Muscle of leg (tissue), 11 donors: ENCODE results near the gene TMEM18. TPM values are rescaled to one million over a fixed set of nuclear protein-coding genes. Genes with fewer than 3 reads are reported as not detected.
"Not testable (repeated sequence)": the region's sequence is repeated elsewhere in the genome, so short reads cannot be mapped to it uniquely, and the experiment has no call there.

ENCODE experiments used
- DNase-seq: peaks from one replicate; pipeline ENCODE4 v3.0.0; 2013
- H3K27ac ChIP-seq: one replicate; pipeline ENCODE4 v1.5.1; 2013; ENCODE audit warnings: mild to moderate bottlenecking, low read length, control low read depth
- H3K27me3 ChIP-seq: one replicate; pipeline ENCODE4 v1.6.1; 2013; ENCODE audit warnings: low read length; ENCODE audit not compliant: control insufficient read depth, insufficient read depth
- H3K36me3 ChIP-seq: one replicate; pipeline ENCODE4 v1.6.1; 2013; ENCODE audit warnings: low read length; ENCODE audit not compliant: control insufficient read depth, insufficient read depth
- H3K4me1 ChIP-seq: one replicate; pipeline ENCODE4 v1.6.1; 2013; ENCODE audit warnings: low read length; ENCODE audit not compliant: control insufficient read depth, insufficient read depth
- H3K4me3 ChIP-seq: one replicate; pipeline ENCODE4 v1.5.1; 2013; ENCODE audit warnings: low read length, control low read depth
- H3K9me3 ChIP-seq: replicated peaks from 2 replicates; pipeline ENCODE4 v1.6.1; 2013; ENCODE audit warnings: low read depth, low read length; ENCODE audit not compliant: control insufficient read depth
- WGBS: methylation state at CpG from one replicate; pipeline ENCODE4 v1.1.5; 2013; ENCODE audit warnings: missing lambda C conversion rate; ENCODE audit not compliant: insufficient coverage; 5-methylcytosine and 5-hydroxymethylcytosine counted together
- polyA plus RNA-seq, 8 donors: library from polyadenylated mRNA; unstranded; fragments of 120-200 nt; gene quantifications; one replicate each; pipeline versions ENCODE4 v1.2.1 to v1.2.3, GENCODE V29; 2013; ENCODE audit warnings: inconsistent platforms in 1 of 8, low replicate concordance in 1 of 8; ENCODE audit not compliant: insufficient read length in 8 of 8, insufficient read depth in 1 of 8
- total RNA-seq: library from RNA; stranded (reverse); fragments of 120-200 nt; gene quantifications from one replicate; pipeline ENCODE4 v1.2.4, GENCODE V29; 2013

The TMEM18 gene
- total and polyA plus RNA-seq, 9 donors = 42.7 to 53.4 (median 46.4) TPM

DNA sequence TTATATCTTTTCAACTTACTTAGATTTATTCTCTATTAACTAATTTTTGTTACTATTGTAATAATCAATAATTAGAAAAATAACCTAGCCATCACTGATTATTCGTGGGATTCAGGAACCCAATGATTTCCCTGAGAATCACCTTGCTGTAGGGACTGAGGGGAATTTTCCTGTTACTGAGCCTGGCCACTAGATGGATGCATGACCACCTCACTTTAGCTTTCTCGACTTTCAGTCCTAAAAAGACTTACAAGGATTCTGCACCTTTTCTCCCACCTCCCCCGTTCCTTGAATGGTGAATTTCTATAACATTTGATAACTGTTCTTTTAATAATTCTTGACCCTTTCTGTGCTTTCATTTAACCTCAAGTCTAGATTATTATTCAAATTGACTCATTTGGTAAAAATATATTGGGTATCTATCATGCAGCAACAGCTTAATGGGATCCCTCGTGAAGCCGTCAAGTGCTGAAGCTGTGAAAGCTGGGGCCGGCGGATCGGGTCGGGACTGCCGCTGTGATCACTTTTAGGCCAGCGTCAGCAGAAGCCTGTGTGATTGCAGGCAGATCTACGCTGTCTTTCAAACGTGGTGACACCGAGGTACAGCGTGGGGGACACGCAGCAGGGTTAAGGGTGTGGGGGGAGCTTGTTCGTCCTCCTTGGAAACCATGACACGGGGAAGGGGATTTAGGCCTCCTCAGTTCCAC lies 38.8 kb upstream of the TMEM18 start:
- no peaks in the 10 kb centered on the region for H3K9me3 ChIP-seq
- DNase-seq = peak; percentile 29
- no peak overlapping the region for H3K27ac ChIP-seq
- peaks cover 2% of the 10 kb centered on the region for H3K27me3 ChIP-seq
- H3K4me3 ChIP-seq = no peak overlapping the region
- WGBS = 41% methylated on average over 9 of the region's 18 CpGs
- no peaks in the 10 kb centered on the region for H3K4me1 ChIP-seq
- H3K36me3 ChIP-seq = no peaks in the 10 kb centered on the region

DNA sequence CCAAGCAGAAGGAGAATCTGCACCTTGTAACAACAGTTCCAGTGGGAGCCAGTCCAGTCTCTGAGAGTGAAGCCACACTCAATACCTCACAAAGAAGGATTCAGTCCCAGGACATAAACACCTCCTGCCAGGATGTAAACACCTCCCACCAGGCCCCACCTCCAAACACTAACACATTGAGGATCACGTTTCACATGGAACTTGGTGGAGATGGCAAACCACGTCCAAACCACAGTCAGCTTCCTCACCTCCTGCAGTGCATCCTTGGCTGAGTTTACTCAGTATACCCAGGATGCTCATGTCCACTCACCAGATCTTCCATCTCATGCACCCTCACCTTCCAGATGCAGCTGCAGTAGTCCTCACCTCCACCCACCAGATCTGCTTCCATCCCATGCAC lies 37.8 kb upstream of the TMEM18 start:
- 27% methylated on average over 2 of the region's 2 CpGs for WGBS
- Histone ChIP-seq H3K27me3 (peaks cover 2% of the 10 kb centered on the region), H3K4me3 (no peak overlapping the region), H3K27ac (no peak overlapping the region), H3K9me3 (no peaks in the 10 kb centered on the region), H3K4me1 (no peaks in the 10 kb centered on the region), H3K36me3 (no peaks in the 10 kb centered on the region)
- DNase-seq = no peak

DNA sequence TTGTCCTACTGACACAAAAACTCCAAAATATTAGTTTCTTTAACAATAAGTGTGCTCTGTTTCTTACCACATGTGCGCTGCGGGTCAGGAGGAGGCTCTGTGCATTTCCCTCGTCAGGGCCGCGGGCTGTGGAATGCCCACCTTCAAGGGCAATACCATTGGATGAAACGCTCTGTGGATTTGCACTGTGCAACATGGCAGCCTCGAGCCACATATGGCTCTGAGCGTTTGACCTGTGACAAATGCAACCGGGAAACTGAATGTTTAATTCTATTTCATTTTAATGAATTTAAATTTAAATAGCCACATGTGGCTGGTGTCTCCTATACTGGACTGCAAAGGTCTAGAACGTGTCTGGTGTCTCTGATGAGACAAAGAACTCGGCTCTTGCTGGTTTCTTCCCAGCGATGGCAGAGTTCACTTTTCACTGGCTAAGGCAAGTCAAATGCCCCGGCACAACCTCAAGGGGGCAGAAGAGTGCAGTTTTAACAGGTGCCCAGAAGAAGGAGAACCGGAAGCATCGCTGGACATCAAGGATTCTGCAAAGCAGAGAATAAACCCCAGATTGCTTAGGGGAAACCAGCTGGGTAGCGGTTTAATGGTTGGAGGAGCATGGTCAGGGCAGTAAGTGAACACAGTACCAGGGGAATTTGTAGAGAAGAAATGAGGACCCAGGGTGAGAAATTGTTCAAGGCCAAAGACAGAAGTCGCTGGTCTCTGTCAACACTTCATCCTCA lies 37.0 kb upstream of the TMEM18 start:
- Histone ChIP-seq H3K4me1 (no peaks in the 10 kb centered on the region), H3K27me3 (peaks cover 2% of the 10 kb centered on the region), H3K36me3 (no peaks in the 10 kb centered on the region), H3K9me3 (no peaks in the 10 kb centered on the region), H3K4me3 (no peak overlapping the region), H3K27ac (no peak overlapping the region)
- WGBS = 55% methylated on average over 14 of the region's 17 CpGs
- DNase-seq = peak; percentile 43

DNA sequence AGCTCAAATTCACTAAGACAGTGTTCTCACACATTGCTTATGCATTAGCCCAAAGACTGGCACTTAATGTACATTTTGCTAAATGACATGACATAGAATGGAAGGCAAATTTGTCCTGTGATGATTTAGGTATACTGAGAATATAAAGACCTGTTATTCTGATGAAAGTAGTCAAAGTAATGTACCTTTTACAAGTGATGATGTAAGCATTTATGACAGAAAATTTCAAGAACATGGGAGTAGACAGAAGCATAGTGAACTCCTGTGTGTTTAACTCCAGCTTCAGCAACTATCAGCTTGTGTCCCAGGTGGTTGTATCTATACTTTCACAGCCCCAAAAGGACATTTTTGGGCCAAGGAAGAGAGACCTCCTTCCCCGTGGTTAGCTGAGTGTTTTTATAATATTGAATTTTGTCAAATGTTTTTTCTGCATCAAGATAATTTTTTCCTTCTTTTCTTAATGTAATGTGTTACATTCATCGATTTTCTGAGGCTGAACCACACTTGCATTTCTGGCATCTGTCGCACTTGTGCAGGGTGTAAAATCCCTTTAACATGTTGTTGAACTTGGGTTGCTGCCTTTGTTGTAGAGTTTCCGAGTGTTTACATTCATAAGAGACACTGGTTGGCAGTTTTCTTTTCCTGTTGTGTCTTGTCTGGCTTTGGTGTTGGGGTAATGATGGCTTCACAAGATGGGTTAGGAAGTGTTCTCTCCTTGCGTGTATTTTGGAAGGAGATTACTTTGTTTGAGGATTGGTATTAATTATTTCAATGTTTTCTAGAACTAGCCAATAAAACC lies 33.9 kb upstream of the TMEM18 start:
- no CpG with 5 or more reads among the region's 5 CpGs for WGBS
- Histone ChIP-seq H3K27me3 (peaks cover 2% of the 10 kb centered on the region), H3K27ac (no peak overlapping the region), H3K4me3 (no peak overlapping the region), H3K36me3 (no peaks in the 10 kb centered on the region), H3K4me1 (no peaks in the 10 kb centered on the region), H3K9me3 (no peaks in the 10 kb centered on the region)
- peak; percentile 23 for DNase-seq

DNA sequence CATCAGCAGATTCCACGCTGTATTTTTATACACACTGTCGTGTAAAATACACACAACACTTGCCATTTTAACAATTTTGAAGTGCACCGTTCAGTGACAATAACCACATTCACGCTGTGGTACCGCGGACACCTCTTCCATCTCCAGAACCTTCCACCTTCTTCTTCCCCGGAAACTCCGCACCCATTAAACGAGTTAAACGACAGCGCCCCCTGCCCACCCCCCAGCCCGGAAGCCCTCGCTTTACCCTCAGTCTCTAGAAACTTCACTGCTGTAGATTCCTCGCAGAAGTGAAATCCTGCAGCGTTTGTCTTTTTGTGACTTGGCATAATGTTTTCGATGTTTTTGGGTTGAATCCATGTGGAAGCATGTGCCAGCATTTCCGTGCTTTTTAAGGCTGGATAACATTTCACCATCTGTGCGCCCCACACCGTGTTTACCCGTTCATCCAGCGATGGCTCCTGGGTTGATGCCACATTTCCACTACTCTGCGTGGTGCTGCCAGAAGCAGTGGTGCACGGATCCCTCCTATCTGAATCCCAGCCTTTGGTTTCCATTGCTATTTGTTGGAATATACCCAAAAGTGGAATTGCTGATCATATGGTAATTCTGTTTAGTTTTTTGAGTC lies 32.0 kb upstream of the TMEM18 start:
- Histone ChIP-seq H3K9me3 (no peaks in the 10 kb centered on the region), H3K36me3 (no peaks in the 10 kb centered on the region), H3K4me3 (no peak overlapping the region), H3K4me1 (no peaks in the 10 kb centered on the region), H3K27me3 (no peaks in the 10 kb centered on the region), H3K27ac (no peak overlapping the region)
- peak; percentile 88 for DNase-seq
- WGBS = 52% methylated on average over 17 of the region's 23 CpGs

DNA sequence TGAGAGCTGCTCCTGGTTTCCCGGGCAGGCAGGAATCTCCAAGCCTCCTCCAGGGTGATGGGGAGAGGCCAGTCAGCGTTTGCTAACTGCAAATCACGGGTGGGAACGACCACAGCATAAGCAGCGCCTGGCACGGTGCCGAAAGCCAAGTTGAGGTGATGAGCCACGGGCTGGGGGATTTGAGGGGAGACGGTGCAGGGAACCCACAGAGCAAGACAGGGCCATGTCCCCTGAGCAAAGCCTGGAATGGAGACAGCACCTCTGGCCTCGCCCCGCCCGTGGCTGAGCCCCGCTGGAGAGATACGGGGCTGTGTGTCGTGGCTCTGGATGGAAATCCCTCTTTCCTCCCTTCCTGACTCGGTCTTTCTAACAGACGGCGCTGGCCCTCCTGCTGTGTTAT lies 31.5 kb upstream of the TMEM18 start:
- WGBS = 66% methylated on average over 18 of the region's 18 CpGs
- H3K27me3 ChIP-seq = no peaks in the 10 kb centered on the region
- no peaks in the 10 kb centered on the region for H3K4me1 ChIP-seq
- H3K9me3 ChIP-seq = no peaks in the 10 kb centered on the region
- no peak overlapping the region for H3K4me3 ChIP-seq
- DNase-seq = no peak
- H3K27ac ChIP-seq = no peak overlapping the region
- H3K36me3 ChIP-seq = no peaks in the 10 kb centered on the region

DNA sequence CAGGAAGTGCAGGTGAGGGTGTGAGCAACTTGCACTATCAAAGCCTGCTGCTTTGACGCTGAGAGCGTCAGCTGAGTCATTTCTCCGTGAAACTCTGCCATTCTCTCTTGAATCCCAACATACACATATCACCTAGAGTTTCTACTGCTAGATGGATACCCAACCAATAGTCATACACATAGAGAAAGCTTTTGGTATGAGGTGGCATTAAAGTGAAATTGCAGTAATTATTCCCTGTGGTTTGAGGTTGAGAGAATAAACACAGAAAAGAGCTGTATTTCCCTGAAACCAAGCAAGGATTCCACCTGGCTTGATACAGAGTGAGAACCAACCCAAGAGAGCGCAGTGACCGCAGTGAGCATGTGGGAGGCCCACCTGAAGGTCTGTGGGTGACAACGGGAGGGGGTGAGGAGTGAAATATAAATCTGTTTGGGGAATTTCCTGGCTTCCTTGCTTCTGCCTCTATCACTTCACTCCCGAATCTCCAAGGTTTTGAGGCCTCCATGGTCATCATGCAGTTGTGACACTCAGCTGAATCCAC lies 28.8 kb upstream of the TMEM18 start:
- H3K36me3 ChIP-seq = no peaks in the 10 kb centered on the region
- DNase-seq = no peak
- no peaks in the 10 kb centered on the region for H3K4me1 ChIP-seq
- WGBS = 83% methylated on average over 4 of the region's 7 CpGs
- H3K27ac ChIP-seq = no peak overlapping the region
- H3K9me3 ChIP-seq = no peaks in the 10 kb centered on the region
- H3K27me3 ChIP-seq = no peaks in the 10 kb centered on the region
- no peak overlapping the region for H3K4me3 ChIP-seq

DNA sequence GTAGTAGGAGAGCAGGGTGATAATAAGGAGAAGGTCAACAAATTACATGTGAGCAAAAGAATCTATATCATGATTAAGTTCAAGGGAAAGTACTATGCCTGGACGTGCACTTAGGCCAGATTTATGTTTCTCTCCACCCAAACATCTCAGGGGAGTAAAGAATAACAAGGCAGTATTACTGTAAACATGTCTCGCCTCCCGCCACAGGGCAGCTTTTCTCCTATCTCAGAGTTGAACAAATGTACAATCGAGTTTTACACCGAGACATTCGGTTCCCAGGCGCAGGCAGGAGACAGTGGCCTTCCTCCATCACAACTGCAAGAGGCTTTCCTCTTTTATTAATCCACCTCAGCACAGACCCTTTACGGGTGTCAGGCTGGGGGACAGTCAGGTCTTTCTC lies 25.6 kb upstream of the TMEM18 start:
- not testable (repeated sequence) for H3K9me3 ChIP-seq, H3K36me3 ChIP-seq, H3K27ac ChIP-seq, H3K27me3 ChIP-seq, DNase-seq, H3K4me3 ChIP-seq, H3K4me1 ChIP-seq
- WGBS = 66% methylated on average over 6 of the region's 8 CpGs

DNA sequence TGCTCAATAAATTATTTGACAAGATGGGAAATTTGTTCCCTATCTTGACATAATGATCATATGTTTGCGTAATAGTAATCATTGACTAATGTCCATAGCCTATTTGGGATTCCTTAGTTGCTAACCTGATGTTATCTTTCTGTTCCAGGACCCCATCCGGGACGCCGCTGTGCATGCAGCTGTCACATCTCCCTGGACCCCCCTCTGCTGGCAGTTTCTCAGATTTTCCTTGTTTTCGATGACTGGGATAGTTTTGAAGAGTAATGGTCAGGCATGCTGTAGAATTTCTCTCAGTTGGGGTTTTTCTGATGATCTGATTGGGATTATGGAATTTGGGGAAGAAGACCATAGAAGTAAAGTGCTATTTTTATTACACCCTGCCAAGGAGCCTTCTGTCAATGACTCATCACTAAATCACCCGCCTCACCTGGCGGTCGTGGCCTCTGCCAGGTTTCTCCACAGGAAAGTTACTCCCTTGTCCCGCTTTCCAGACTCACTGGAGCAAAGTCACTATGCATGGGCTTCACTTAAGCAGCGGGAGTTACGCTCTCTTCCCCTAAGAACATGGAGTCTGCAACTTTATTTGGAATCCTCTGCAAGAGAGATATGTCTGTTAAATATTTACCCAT lies 19.9 kb upstream of the TMEM18 start:
- Histone ChIP-seq H3K9me3 (no peaks in the 10 kb centered on the region), H3K27ac (no peak overlapping the region), H3K36me3 (no peaks in the 10 kb centered on the region), H3K27me3 (no peaks in the 10 kb centered on the region), H3K4me1 (no peaks in the 10 kb centered on the region), H3K4me3 (no peak overlapping the region)
- 72% methylated on average over 4 of the region's 11 CpGs for WGBS
- no peak for DNase-seq
